Epithelial cell of esophagus (primary cell): ENCODE data around the gene GRIK3.

ENCODE experiments used
- DNase-seq: peaks from one replicate; pipeline ENCODE4 v3.0.0; 2010; ENCODE audit warnings: low read depth
- H3K4me3 ChIP-seq: 2 replicates; pipeline ENCODE4 v1.5.1; 2011; ENCODE audit warnings: mild to moderate bottlenecking, low read length, control low read depth
- TF ChIP-seq, protein P1 (sequence below): IDR thresholded peaks from 2 replicates; pipeline ENCODE4 v1.5.1; 2011; ENCODE audit warnings: low read depth, mild to moderate bottlenecking, low read length, control low read depth, inconsistent platforms; ENCODE audit not compliant: insufficient read depth; ENCODE audit errors: missing control alignments

Gene GRIK3

DNA sequence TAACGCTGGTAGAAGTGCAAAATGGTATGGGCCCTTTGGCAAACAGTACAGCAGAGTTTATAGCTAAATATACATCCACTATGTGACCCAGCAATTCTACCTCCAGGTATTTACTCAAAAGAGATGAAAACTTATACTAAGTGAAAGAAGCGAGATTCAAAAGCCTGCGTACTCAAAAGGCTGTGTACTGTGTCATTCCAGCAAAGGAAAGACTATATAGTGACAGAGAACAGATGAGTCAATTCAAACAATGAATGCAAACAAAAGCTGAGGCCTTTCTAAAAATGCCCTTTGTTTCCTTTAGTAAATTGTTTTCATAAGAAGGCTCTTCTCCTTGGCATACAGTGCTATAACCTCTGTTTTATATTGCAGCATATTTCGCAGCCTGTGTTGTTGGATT lies 282.8 kb downstream of the GRIK3 start:
- TF ChIP-seq, protein P1, sequence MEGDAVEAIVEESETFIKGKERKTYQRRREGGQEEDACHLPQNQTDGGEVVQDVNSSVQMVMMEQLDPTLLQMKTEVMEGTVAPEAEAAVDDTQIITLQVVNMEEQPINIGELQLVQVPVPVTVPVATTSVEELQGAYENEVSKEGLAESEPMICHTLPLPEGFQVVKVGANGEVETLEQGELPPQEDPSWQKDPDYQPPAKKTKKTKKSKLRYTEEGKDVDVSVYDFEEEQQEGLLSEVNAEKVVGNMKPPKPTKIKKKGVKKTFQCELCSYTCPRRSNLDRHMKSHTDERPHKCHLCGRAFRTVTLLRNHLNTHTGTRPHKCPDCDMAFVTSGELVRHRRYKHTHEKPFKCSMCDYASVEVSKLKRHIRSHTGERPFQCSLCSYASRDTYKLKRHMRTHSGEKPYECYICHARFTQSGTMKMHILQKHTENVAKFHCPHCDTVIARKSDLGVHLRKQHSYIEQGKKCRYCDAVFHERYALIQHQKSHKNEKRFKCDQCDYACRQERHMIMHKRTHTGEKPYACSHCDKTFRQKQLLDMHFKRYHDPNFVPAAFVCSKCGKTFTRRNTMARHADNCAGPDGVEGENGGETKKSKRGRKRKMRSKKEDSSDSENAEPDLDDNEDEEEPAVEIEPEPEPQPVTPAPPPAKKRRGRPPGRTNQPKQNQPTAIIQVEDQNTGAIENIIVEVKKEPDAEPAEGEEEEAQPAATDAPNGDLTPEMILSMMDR = no peak
- DNase-seq = no peak
- H3K4me3 ChIP-seq = no peak overlapping the region

GRCh38 chr1:36748466-36748865 lies 285.8 kb downstream of the GRIK3 start:
- DNase-seq = no peak
- TF ChIP-seq, protein P1 = no peak

More at GRCh38 chr1:36748466-36748865, 285.8 kb downstream of the GRIK3 start:
- no peak overlapping the region for H3K4me3 ChIP-seq
